ENCODE results near the gene TPD52L1.

Gene TPD52L1

GRCh38 chr6:125175466-125176048 is 22.0 kb downstream of the TPD52L1 start:
- TF ChIP-seq RARB (CRISPR knock-in tag; IDR thresholded peaks at IDR 0.05) (no peak), ZC3H10 (CRISPR knock-in tag; IDR thresholded peaks at IDR 0.05) (no peak), ESRRG (CRISPR knock-in tag; IDR thresholded peaks at IDR 0.05) (no peak), ZNF70 (CRISPR knock-in tag; IDR thresholded peaks at IDR 0.05) (no peak), CREB5 (CRISPR knock-in tag; IDR thresholded peaks at IDR 0.05; ENCODE audit: low read depth) (no peak), ZFP3 (CRISPR knock-in tag; IDR thresholded peaks at IDR 0.05) (no peak), ARNTL (CRISPR knock-in tag; IDR thresholded peaks at IDR 0.05; ENCODE audit: borderline replicate concordance, low read depth) (no peak), SNAI2 (CRISPR knock-in tag; IDR thresholded peaks at IDR 0.05) (no peak), POU6F1 (CRISPR knock-in tag; IDR thresholded peaks at IDR 0.05; ENCODE audit: borderline replicate concordance, low read depth) (no peak), TCF4 (CRISPR knock-in tag; IDR thresholded peaks at IDR 0.05; ENCODE audit: borderline replicate concordance) (no peak), OSR1 (CRISPR knock-in tag; IDR thresholded peaks at IDR 0.05) (no peak), ZNF565 (CRISPR knock-in tag; conservative IDR thresholded peaks at IDR 0.05; ENCODE audit: low read depth) (no peak), PPARA (CRISPR knock-in tag; IDR thresholded peaks at IDR 0.05; ENCODE audit: borderline replicate concordance) (no peak), CSDC2 (CRISPR knock-in tag; IDR thresholded peaks at IDR 0.05) (no peak), BACH2 (CRISPR knock-in tag; IDR thresholded peaks at IDR 0.05; ENCODE audit: borderline replicate concordance) (no peak)
- ATAC-seq = no peak

- no peak for ATAC-seq
- TF ChIP-seq CSRNP3 (CRISPR knock-in tag; IDR thresholded peaks at IDR 0.05) = no peak
These were observed 28.9 kb downstream of the TPD52L1 start for GRCh38 chr6:125182237-125183008.

GRCh38 chr6:125183391-125183790 is 29.8 kb downstream of the TPD52L1 start:
- no peak for ATAC-seq
- no peak for TF ChIP-seq TOX (CRISPR knock-in tag; IDR thresholded peaks at IDR 0.05; ENCODE audit: borderline replicate concordance)
- no peak for TF ChIP-seq ZNF8 (CRISPR knock-in tag; IDR thresholded peaks at IDR 0.05)
- TF ChIP-seq SNAI2 (CRISPR knock-in tag; IDR thresholded peaks at IDR 0.05) = no peak
- no peak for TF ChIP-seq BACH2 (CRISPR knock-in tag; IDR thresholded peaks at IDR 0.05; ENCODE audit: borderline replicate concordance)
- no peak for TF ChIP-seq ISL1 (CRISPR knock-in tag; IDR thresholded peaks at IDR 0.05)
- TF ChIP-seq RARB (CRISPR knock-in tag; IDR thresholded peaks at IDR 0.05) = no peak
- TF ChIP-seq POU6F1 (CRISPR knock-in tag; IDR thresholded peaks at IDR 0.05; ENCODE audit: borderline replicate concordance, low read depth) = no peak
- TF ChIP-seq ZNF70 (CRISPR knock-in tag; IDR thresholded peaks at IDR 0.05) = no peak
- TF ChIP-seq ZNF565 (CRISPR knock-in tag; conservative IDR thresholded peaks at IDR 0.05; ENCODE audit: low read depth) = no peak
- no peak for TF ChIP-seq PPARA (CRISPR knock-in tag; IDR thresholded peaks at IDR 0.05; ENCODE audit: borderline replicate concordance)
- no peak for TF ChIP-seq GLIS3 (CRISPR knock-in tag; IDR thresholded peaks at IDR 0.05)
- TF ChIP-seq TSHZ2 (CRISPR knock-in tag; IDR thresholded peaks at IDR 0.05) = no peak
- no peak for TF ChIP-seq CSDC2 (CRISPR knock-in tag; IDR thresholded peaks at IDR 0.05)
- no peak for TF ChIP-seq TCF4 (CRISPR knock-in tag; IDR thresholded peaks at IDR 0.05; ENCODE audit: borderline replicate concordance)
- TF ChIP-seq ESRRG (CRISPR knock-in tag; IDR thresholded peaks at IDR 0.05) = no peak
- no peak for TF ChIP-seq CREB5 (CRISPR knock-in tag; IDR thresholded peaks at IDR 0.05; ENCODE audit: low read depth)
- TF ChIP-seq PATZ1 (CRISPR knock-in tag; IDR thresholded peaks at IDR 0.05; ENCODE audit: borderline replicate concordance) = no peak

Data from SK-N-SH treated with all-trans-retinoic acid at 6 μM for 48 hours (cell line).